ENCODE measurements around the gene PSTK. TPM values are rescaled to one million over a fixed set of nuclear protein-coding genes. Genes with fewer than 3 reads are reported as not detected.

PSTK gene
- total RNA-seq, 1 donor from 2014 or later = 6.1 TPM

GRCh38 chr10:123004298-123004697 lies 24.1 kb downstream of the PSTK start:
- Mint-ChIP-seq H3K9me3 (ENCODE audit: unreplicated experiment) (no peaks in the 10 kb centered on the region), H3K4me3 (ENCODE audit: unreplicated experiment) (no peak overlapping the region), H3K27ac (ENCODE audit: unreplicated experiment) (no peak overlapping the region), H3K4me1 (ENCODE audit: unreplicated experiment) (peaks cover 25% of the 10 kb centered on the region), H3K27me3 (ENCODE audit: unreplicated experiment) (no peaks in the 10 kb centered on the region), H3K36me3 (ENCODE audit: unreplicated experiment) (peaks cover 4% of the 10 kb centered on the region)
- no peak for TF ChIP-seq CTCF (IDR thresholded peaks at IDR 0.05)
- DNase-seq (ENCODE audit: extremely low spot score, unreplicated experiment) = no peak

- no peak for DNase-seq (ENCODE audit: extremely low spot score, unreplicated experiment)
- Mint-ChIP-seq H3K9me3 (ENCODE audit: unreplicated experiment) (no peaks in the 10 kb centered on the region), H3K4me3 (ENCODE audit: unreplicated experiment) (peak overlapping the region; percentile 100), H3K4me1 (ENCODE audit: unreplicated experiment) (peaks cover 26% of the 10 kb centered on the region), H3K36me3 (ENCODE audit: unreplicated experiment) (no peaks in the 10 kb centered on the region), H3K27ac (ENCODE audit: unreplicated experiment) (peak overlapping the region; percentile 99), H3K27me3 (ENCODE audit: unreplicated experiment) (no peaks in the 10 kb centered on the region)
- no peak for TF ChIP-seq CTCF (IDR thresholded peaks at IDR 0.05)
Observed at GRCh38 chr10:123007558-123008354, 27.6 kb downstream of the PSTK start.

GRCh38 chr10:123008355-123009104 lies 28.3 kb downstream of the PSTK start, which contains the start of the genes ACADSB and IKZF5:
Gene ACADSB, plus strand, starts transcription at chr10:123009006. Its CDS starts 24 bp downstream, at chr10:123009030.
Gene IKZF5, minus strand, starts transcription at chr10:123008795. Its CDS starts 10,170 bp downstream, at chr10:122998625.
- H3K4me1 Mint-ChIP-seq (ENCODE audit: unreplicated experiment) = peaks cover 26% of the 10 kb centered on the region
- H3K36me3 Mint-ChIP-seq (ENCODE audit: unreplicated experiment) = no peaks in the 10 kb centered on the region
- DNase-seq (ENCODE audit: extremely low spot score, unreplicated experiment) = peak; percentile 97
- H3K9me3 Mint-ChIP-seq (ENCODE audit: unreplicated experiment) = no peaks in the 10 kb centered on the region
- H3K27ac Mint-ChIP-seq (ENCODE audit: unreplicated experiment) = peak within 1 kb of the TSS; percentile 99
- TF ChIP-seq CTCF (IDR thresholded peaks at IDR 0.05) = no peak
- no peaks in the 10 kb centered on the region for H3K27me3 Mint-ChIP-seq (ENCODE audit: unreplicated experiment)
- peak within 1 kb of the TSS; percentile 100 for H3K4me3 Mint-ChIP-seq (ENCODE audit: unreplicated experiment)

GRCh38 chr10:123009105-123009820 lies 29.1 kb downstream of the PSTK start:
- Mint-ChIP-seq H3K9me3 (ENCODE audit: unreplicated experiment) (no peaks in the 10 kb centered on the region), H3K27me3 (ENCODE audit: unreplicated experiment) (no peaks in the 10 kb centered on the region)

More at GRCh38 chr10:123009105-123009820, 29.1 kb downstream of the PSTK start:
- Mint-ChIP-seq H3K4me3 (ENCODE audit: unreplicated experiment) (peak overlapping the region; percentile 100), H3K36me3 (ENCODE audit: unreplicated experiment) (no peaks in the 10 kb centered on the region), H3K27ac (ENCODE audit: unreplicated experiment) (peak overlapping the region; percentile 99), H3K4me1 (ENCODE audit: unreplicated experiment) (peaks cover 26% of the 10 kb centered on the region)
- DNase-seq (ENCODE audit: extremely low spot score, unreplicated experiment) = no peak
- TF ChIP-seq CTCF (IDR thresholded peaks at IDR 0.05) = no peak
